ENCODE data around the gene PDCD4. TPM values are rescaled to one million over a fixed set of nuclear protein-coding genes. Genes with fewer than 3 reads are reported as not detected.

PDCD4 gene
- total and polyA plus RNA-seq, 10 of the 15 experiments (the other 5 are each of a cell fraction or from before 2014, with no cell fraction given) = 101 to 372 (median 171) TPM

- TF ChIP-seq RELB (IDR thresholded peaks at IDR 0.05; ENCODE audit: low read depth) (no peak), CEBPZ (IDR thresholded peaks at IDR 0.05; ENCODE audit: low read depth, low read length) (no peak), RB1 (IDR thresholded peaks at IDR 0.05; ENCODE audit: borderline replicate concordance) (no peak), SMAD5 (IDR thresholded peaks at IDR 0.05; ENCODE audit: low read depth) (no peak), ZNF592 (IDR thresholded peaks at IDR 0.05) (no peak)
These were observed 30.8 kb upstream of the PDCD4 start (continued) for GRCh38 chr10:110840923-110841428.

Data from GM12878 (cell line).